HL-60 (cell line): ENCODE results near the gene GNA14.

Experiments
- DNase-seq, 2 experiments: peaks; one replicate each; pipeline ENCODE4 v3.0.0-alpha.2; 2010 to 2020; ENCODE audit warnings: low read depth in 1 of 2, low spot score in 1 of 2
- H3K27ac ChIP-seq: fragments of 250-450 bp; sonication (Bioruptor Pico); replicated peaks from 2 replicates; pipeline ENCODE4 v1.5.1; 2020; ENCODE audit warnings: mild to moderate bottlenecking, moderate library complexity
- H3K27me3 ChIP-seq: fragments of 250-450 bp; sonication (Bioruptor Pico); 2 replicates; pipeline ENCODE4 v1.5.1; 2021; ENCODE audit warnings: mild to moderate bottlenecking, moderate library complexity; ENCODE audit not compliant: insufficient read depth, poor library complexity, severe bottlenecking
- H3K4me3 ChIP-seq: replicated peaks from 2 replicates; pipeline ENCODE4 v1.5.1; 2011; ENCODE audit warnings: mild to moderate bottlenecking, control low read depth, low read length; ENCODE audit not compliant: insufficient read depth
- GABPA ChIP-seq: IDR thresholded peaks from 2 replicates; pipeline ENCODE4 v1.6.1; 2012; ENCODE audit warnings: low read depth
- POLR2AphosphoS5 ChIP-seq: IDR thresholded peaks from 2 replicates; pipeline ENCODE4 v1.6.1; 2012; ENCODE audit warnings: low read depth
- SPI1 ChIP-seq: IDR thresholded peaks from 2 replicates; pipeline ENCODE4 v1.6.1; 2012; ENCODE audit warnings: low read depth, mild to moderate bottlenecking, borderline replicate concordance
- TF ChIP-seq, protein P1 (sequence below): IDR thresholded peaks from one replicate; pipeline ENCODE4 v1.5.1; 2011; ENCODE audit warnings: low read length, control low read depth, inconsistent platforms; ENCODE audit not compliant: insufficient read depth
- TF ChIP-seq, protein P2 (sequence below): IDR thresholded peaks from 2 replicates; pipeline ENCODE4 v1.6.1; 2012; ENCODE audit warnings: low read depth; ENCODE audit not compliant: insufficient replicate concordance

Gene GNA14

DNA sequence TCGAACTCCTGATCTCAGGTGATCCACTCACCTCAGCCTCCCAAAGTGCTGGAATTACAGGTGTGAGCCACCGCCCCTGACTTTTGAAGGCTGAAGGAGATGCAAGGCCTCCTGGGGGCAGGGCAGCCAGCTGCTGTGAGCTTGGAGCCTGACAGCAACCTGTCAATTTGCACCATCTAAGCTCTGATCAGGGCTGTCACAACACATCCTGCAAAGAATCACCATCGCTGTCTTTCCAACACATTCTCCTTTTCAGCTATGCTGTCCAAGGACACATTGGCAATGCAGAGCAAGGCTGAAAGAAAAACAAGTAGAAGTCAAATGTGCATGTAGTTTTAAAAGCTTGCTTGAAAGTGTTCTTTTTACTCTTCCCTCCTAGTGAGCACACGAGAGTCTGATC, 54.6 kb downstream of the GNA14 start:
- TF ChIP-seq, protein P1, sequence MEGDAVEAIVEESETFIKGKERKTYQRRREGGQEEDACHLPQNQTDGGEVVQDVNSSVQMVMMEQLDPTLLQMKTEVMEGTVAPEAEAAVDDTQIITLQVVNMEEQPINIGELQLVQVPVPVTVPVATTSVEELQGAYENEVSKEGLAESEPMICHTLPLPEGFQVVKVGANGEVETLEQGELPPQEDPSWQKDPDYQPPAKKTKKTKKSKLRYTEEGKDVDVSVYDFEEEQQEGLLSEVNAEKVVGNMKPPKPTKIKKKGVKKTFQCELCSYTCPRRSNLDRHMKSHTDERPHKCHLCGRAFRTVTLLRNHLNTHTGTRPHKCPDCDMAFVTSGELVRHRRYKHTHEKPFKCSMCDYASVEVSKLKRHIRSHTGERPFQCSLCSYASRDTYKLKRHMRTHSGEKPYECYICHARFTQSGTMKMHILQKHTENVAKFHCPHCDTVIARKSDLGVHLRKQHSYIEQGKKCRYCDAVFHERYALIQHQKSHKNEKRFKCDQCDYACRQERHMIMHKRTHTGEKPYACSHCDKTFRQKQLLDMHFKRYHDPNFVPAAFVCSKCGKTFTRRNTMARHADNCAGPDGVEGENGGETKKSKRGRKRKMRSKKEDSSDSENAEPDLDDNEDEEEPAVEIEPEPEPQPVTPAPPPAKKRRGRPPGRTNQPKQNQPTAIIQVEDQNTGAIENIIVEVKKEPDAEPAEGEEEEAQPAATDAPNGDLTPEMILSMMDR, result no peak
- TF ChIP-seq SPI1 (no peak), GABPA (no peak), POLR2AphosphoS5 (no peak)
- TF ChIP-seq, protein P2, sequence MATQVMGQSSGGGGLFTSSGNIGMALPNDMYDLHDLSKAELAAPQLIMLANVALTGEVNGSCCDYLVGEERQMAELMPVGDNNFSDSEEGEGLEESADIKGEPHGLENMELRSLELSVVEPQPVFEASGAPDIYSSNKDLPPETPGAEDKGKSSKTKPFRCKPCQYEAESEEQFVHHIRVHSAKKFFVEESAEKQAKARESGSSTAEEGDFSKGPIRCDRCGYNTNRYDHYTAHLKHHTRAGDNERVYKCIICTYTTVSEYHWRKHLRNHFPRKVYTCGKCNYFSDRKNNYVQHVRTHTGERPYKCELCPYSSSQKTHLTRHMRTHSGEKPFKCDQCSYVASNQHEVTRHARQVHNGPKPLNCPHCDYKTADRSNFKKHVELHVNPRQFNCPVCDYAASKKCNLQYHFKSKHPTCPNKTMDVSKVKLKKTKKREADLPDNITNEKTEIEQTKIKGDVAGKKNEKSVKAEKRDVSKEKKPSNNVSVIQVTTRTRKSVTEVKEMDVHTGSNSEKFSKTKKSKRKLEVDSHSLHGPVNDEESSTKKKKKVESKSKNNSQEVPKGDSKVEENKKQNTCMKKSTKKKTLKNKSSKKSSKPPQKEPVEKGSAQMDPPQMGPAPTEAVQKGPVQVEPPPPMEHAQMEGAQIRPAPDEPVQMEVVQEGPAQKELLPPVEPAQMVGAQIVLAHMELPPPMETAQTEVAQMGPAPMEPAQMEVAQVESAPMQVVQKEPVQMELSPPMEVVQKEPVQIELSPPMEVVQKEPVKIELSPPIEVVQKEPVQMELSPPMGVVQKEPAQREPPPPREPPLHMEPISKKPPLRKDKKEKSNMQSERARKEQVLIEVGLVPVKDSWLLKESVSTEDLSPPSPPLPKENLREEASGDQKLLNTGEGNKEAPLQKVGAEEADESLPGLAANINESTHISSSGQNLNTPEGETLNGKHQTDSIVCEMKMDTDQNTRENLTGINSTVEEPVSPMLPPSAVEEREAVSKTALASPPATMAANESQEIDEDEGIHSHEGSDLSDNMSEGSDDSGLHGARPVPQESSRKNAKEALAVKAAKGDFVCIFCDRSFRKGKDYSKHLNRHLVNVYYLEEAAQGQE, result no peak
- no peak for DNase-seq
- no peak overlapping the region for H3K27ac ChIP-seq

DNA sequence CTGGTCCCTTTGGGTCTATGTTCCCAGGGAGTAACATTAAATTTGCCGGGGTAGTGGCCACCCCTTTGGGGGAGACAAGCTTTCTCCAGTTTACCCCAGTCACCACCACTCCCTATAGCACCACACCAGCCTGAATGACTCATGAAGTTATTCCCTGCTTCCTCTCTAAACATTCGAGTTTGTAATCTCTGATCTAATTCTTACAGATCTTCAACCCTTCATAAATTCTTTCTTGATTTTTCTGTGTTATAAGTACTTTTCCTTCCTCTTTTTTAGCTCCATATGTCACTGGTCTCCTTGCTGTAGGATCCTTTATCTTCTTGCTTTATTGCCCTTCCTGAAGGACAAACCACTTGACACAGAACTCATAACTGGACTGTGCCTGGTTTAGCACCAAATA, 55.6 kb downstream of the GNA14 start:
- Histone ChIP-seq H3K4me3 (no peak overlapping the region), H3K27me3 (no peaks in the 10 kb centered on the region), H3K27ac (no peak overlapping the region)
- TF ChIP-seq, protein P2, result no peak
- TF ChIP-seq POLR2AphosphoS5 (no peak), GABPA (no peak), SPI1 (no peak)
- TF ChIP-seq, protein P1, result no peak
- DNase-seq, result no peak

More for the DNA sequence above, 54.6 kb downstream of the GNA14 start:
- no peak overlapping the region for H3K4me3 ChIP-seq
- H3K27me3 ChIP-seq, result no peaks in the 10 kb centered on the region

DNA sequence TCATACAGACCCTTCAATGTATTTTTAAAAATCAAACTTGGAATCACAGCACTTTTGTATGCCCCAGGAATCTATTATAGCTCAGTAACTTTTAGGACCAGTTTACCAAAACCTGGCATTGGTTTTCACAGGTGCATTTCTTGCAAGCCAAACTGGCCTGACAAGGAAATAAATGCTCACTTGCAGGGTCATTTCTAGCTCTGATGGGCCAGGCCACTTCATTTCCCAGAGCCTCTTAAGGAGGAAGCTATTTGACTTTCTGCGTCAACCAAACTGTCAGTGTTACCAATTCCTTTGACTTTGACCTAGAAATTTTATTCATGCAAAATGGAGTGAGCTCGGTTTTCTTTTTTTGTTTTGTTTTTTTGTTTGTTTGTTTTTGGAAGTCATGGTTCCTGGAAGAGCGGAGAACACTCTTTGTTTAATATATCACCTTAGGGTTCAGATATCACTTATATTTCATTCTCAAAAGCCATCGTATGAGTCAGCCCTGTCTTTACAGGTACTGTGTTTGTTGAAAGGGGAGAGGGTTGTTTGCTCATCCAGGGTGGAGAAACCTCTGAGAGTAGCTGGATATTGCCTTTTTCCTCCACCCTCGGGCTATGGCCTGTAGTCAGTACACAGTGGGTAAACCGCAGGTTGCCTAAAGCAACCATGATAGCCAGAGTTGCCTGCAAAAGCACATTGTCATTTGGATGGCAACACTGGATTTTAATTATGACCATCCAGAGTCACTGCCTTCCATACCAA, 58.9 kb downstream of the GNA14 start:
- no peak overlapping the region for H3K4me3 ChIP-seq
- DNase-seq, result no peak
- no peak overlapping the region for H3K27ac ChIP-seq
- no peaks in the 10 kb centered on the region for H3K27me3 ChIP-seq
- no peak for TF ChIP-seq SPI1
- TF ChIP-seq, protein P2, result no peak
- no peak for TF ChIP-seq GABPA
- TF ChIP-seq POLR2AphosphoS5, result no peak
- TF ChIP-seq, protein P1, result no peak
